ENCODE measurements around the gene SPTLC3. TPM values are rescaled to one million over a fixed set of nuclear protein-coding genes. Genes with fewer than 3 reads are reported as not detected.

Gene SPTLC3
- polyA plus RNA-seq, 1 donor from 2014 or later: not detected

GRCh38 chr20:13140775-13141174 is 132.0 kb downstream of the SPTLC3 start:
- TF ChIP-seq SMC3 (conservative IDR thresholded peaks at IDR 0.05; ENCODE audit: poor library complexity): no peak
- TF ChIP-seq REST (IDR thresholded peaks at IDR 0.05; ENCODE audit: borderline replicate concordance): no peak
- TF ChIP-seq POLR2AphosphoS5 (IDR thresholded peaks at IDR 0.05): no peak
- no peak for TF ChIP-seq MXI1 (conservative IDR thresholded peaks at IDR 0.05; ENCODE audit: poor library complexity, severe bottlenecking)
- TF ChIP-seq CTCF (IDR thresholded peaks at IDR 0.05; ENCODE audit: poor library complexity, severe bottlenecking): no peak
- no peak for TF ChIP-seq EZH2 (IDR thresholded peaks at IDR 0.05; ENCODE audit: borderline replicate concordance, insufficient read depth, low read length, poor library complexity, severe bottlenecking)
- TF ChIP-seq EP300 (conservative IDR thresholded peaks at IDR 0.05; ENCODE audit: poor library complexity, severe bottlenecking): no peak
- TF ChIP-seq RAD21 (conservative IDR thresholded peaks at IDR 0.05): no peak
- TF ChIP-seq TAF1 (IDR thresholded peaks at IDR 0.05; ENCODE audit: low read depth): no peak
- H3K4me2 ChIP-seq (ENCODE audit: low read length): no peak overlapping the region
- no peaks in the 10 kb centered on the region for H3K36me3 ChIP-seq (ENCODE audit: insufficient read depth, low read length)
- H3K9me2 ChIP-seq (ENCODE audit: insufficient read depth, low read length): no peaks in the 10 kb centered on the region
- no peaks in the 10 kb centered on the region for H3K79me2 ChIP-seq (replicated peaks; ENCODE audit: insufficient read depth, low read length)
- H3K4me3 ChIP-seq (ENCODE audit: low read length): no peak overlapping the region
- H3K9ac ChIP-seq (ENCODE audit: low read length): no peak overlapping the region
- no peaks in the 10 kb centered on the region for H3K27me3 ChIP-seq (ENCODE audit: insufficient read depth, low read depth, low read length)
- no peaks in the 10 kb centered on the region for H4K20me1 ChIP-seq (ENCODE audit: insufficient read depth)
- H2AFZ ChIP-seq (ENCODE audit: low read depth, low read length): no peak overlapping the region
- H3K27ac ChIP-seq (ENCODE audit: low read length): no peak overlapping the region
- no peaks in the 10 kb centered on the region for H3K9me3 ChIP-seq (ENCODE audit: low read length)
- no peaks in the 10 kb centered on the region for H3F3A ChIP-seq (ENCODE audit: insufficient read depth, low read length, poor library complexity, severe bottlenecking)

GRCh38 chr20:13141546-13141945 is 132.8 kb downstream of the SPTLC3 start:
- Histone ChIP-seq H3K36me3 (ENCODE audit: insufficient read depth, low read length) (no peaks in the 10 kb centered on the region), H3K9me3 (ENCODE audit: low read length) (no peaks in the 10 kb centered on the region), H3K9me2 (ENCODE audit: insufficient read depth, low read length) (no peaks in the 10 kb centered on the region), H3K4me3 (ENCODE audit: low read length) (no peak overlapping the region), H3F3A (ENCODE audit: insufficient read depth, low read length, poor library complexity, severe bottlenecking) (no peaks in the 10 kb centered on the region), H3K27me3 (ENCODE audit: insufficient read depth, low read depth, low read length) (no peaks in the 10 kb centered on the region), H2AFZ (ENCODE audit: low read depth, low read length) (no peak overlapping the region), H3K4me2 (ENCODE audit: low read length) (no peak overlapping the region), H3K27ac (ENCODE audit: low read length) (no peak overlapping the region), H4K20me1 (ENCODE audit: insufficient read depth) (no peaks in the 10 kb centered on the region), H3K79me2 (replicated peaks; ENCODE audit: insufficient read depth, low read length) (no peaks in the 10 kb centered on the region), H3K9ac (ENCODE audit: low read length) (no peak overlapping the region)
- TF ChIP-seq SMC3 (conservative IDR thresholded peaks at IDR 0.05; ENCODE audit: poor library complexity): no peak

GRCh38 chr20:13142143-13142542 is 133.4 kb downstream of the SPTLC3 start:
- Histone ChIP-seq H3K4me3 (ENCODE audit: low read length) (no peak overlapping the region), H3K27ac (ENCODE audit: low read length) (no peak overlapping the region), H3K4me2 (ENCODE audit: low read length) (no peak overlapping the region), H3F3A (ENCODE audit: insufficient read depth, low read length, poor library complexity, severe bottlenecking) (no peaks in the 10 kb centered on the region), H3K9ac (ENCODE audit: low read length) (no peak overlapping the region), H2AFZ (ENCODE audit: low read depth, low read length) (no peak overlapping the region), H3K9me2 (ENCODE audit: insufficient read depth, low read length) (no peaks in the 10 kb centered on the region), H3K27me3 (ENCODE audit: insufficient read depth, low read depth, low read length) (no peaks in the 10 kb centered on the region), H3K9me3 (ENCODE audit: low read length) (no peaks in the 10 kb centered on the region), H3K36me3 (ENCODE audit: insufficient read depth, low read length) (no peaks in the 10 kb centered on the region), H3K79me2 (replicated peaks; ENCODE audit: insufficient read depth, low read length) (no peaks in the 10 kb centered on the region), H4K20me1 (ENCODE audit: insufficient read depth) (no peaks in the 10 kb centered on the region)
- no peak for TF ChIP-seq RAD21 (conservative IDR thresholded peaks at IDR 0.05)
- no peak for TF ChIP-seq MXI1 (conservative IDR thresholded peaks at IDR 0.05; ENCODE audit: poor library complexity, severe bottlenecking)
- no peak for TF ChIP-seq EZH2 (IDR thresholded peaks at IDR 0.05; ENCODE audit: borderline replicate concordance, insufficient read depth, low read length, poor library complexity, severe bottlenecking)
- no peak for TF ChIP-seq EP300 (conservative IDR thresholded peaks at IDR 0.05; ENCODE audit: poor library complexity, severe bottlenecking)

Measured in neural cell (in vitro differentiated cells).